ENCODE results near the gene PCSK5. TPM values are rescaled to one million over a fixed set of nuclear protein-coding genes. Genes with fewer than 3 reads are reported as not detected.

Gene PCSK5
- total and polyA plus RNA-seq, 12 donors = 2.2 to 31.8 (median 8.4) TPM

- Histone ChIP-seq H3K27ac (no peak overlapping the region), H3K9me3 (replicated peaks in 1 of 3) (no peaks in the 10 kb centered on the region), H3K4me3 (no peak overlapping the region), H3K36me3 (replicated peaks in 1 of 2) (no peaks in the 10 kb centered on the region), H3K27me3 (no peaks in the 10 kb centered on the region), H3K4me1 (replicated peaks in 1 of 2) (peaks cover 4 to 18% of the 10 kb centered on the region in 2 donors)
- no peak for DNase-seq
- intact Hi-C loops (cut with DNase I) = no loop called here
- no peak for TF ChIP-seq POLR2A (IDR thresholded peaks at IDR 0.05)
- no peak for TF ChIP-seq CTCF (IDR thresholded peaks at IDR 0.05)
- 53 to 69% (median 62%) methylated on average over 1 of the region's 1 CpG for WGBS, 4 donors
Measured at GRCh38 chr9:76399856-76400255, 509.4 kb downstream of the PCSK5 start.

GRCh38 chr9:76400534-76401096 is 510.1 kb downstream of the PCSK5 start:
- H3K27ac ChIP-seq = no peak overlapping the region
- H3K4me3 ChIP-seq = no peak overlapping the region
- no peak for DNase-seq
- no peak for TF ChIP-seq CTCF (IDR thresholded peaks at IDR 0.05)
- 24 to 55% (median 32%) methylated on average over 1 of the region's 1 CpG for WGBS, 4 donors
- H3K27me3 ChIP-seq = no peaks in the 10 kb centered on the region
- H3K4me1 ChIP-seq (replicated peaks in 1 of 2) = peaks cover 0 to 11% of the 10 kb centered on the region in 2 donors
- no peaks in the 10 kb centered on the region for H3K36me3 ChIP-seq (replicated peaks in 1 of 2)
- no peaks in the 10 kb centered on the region for H3K9me3 ChIP-seq (replicated peaks in 1 of 3)
- intact Hi-C loops (cut with DNase I) = no loop called here

- 83 to 90% (median 84%) methylated on average over 2 of the region's 2 CpGs for WGBS, 4 donors
- intact Hi-C loops (cut with DNase I) = no loop called here
Measured at GRCh38 chr9:76401176-76401575, 510.7 kb downstream of the PCSK5 start.

GRCh38 chr9:76401580-76402354 is 511.3 kb downstream of the PCSK5 start:
- H3K27ac ChIP-seq = no peak overlapping the region
- no peak for DNase-seq
- WGBS, 4 donors = 74 to 85% (median 75%) methylated on average over 3 of the region's 3 CpGs
- no peak overlapping the region for H3K4me3 ChIP-seq
- no peaks in the 10 kb centered on the region for H3K36me3 ChIP-seq (replicated peaks in 1 of 2)
- H3K4me1 ChIP-seq (replicated peaks in 1 of 2) = peaks cover 0 to 10% of the 10 kb centered on the region in 2 donors
- no peak for TF ChIP-seq CTCF (IDR thresholded peaks at IDR 0.05)
- no peak for TF ChIP-seq POLR2A (IDR thresholded peaks at IDR 0.05)
- intact Hi-C loops (cut with DNase I) = no loop called here
- H3K9me3 ChIP-seq (replicated peaks in 1 of 3) = no peaks in the 10 kb centered on the region
- H3K27me3 ChIP-seq = no peaks in the 10 kb centered on the region

More at GRCh38 chr9:76401176-76401575, 510.7 kb downstream of the PCSK5 start:
- Histone ChIP-seq H3K27ac (no peak overlapping the region), H3K4me3 (no peak overlapping the region), H3K36me3 (replicated peaks in 1 of 2) (no peaks in the 10 kb centered on the region), H3K27me3 (no peaks in the 10 kb centered on the region), H3K9me3 (replicated peaks in 1 of 3) (no peaks in the 10 kb centered on the region), H3K4me1 (replicated peaks in 1 of 2) (peaks cover 0 to 10% of the 10 kb centered on the region in 2 donors)
- no peak for TF ChIP-seq POLR2A (IDR thresholded peaks at IDR 0.05)
- TF ChIP-seq CTCF (IDR thresholded peaks at IDR 0.05) = no peak
- DNase-seq = no peak

All from adrenal gland (tissue), 12 donors.